Head of caudate nucleus (tissue), 42 donors: ENCODE results near the gene USO1.
"Not testable (repeated sequence)": the region's sequence is repeated elsewhere in the genome, so short reads cannot be mapped to it uniquely, and the experiment has no call there.

Experiments
- DNase-seq, 42 donors: peaks; one replicate each; pipeline versions ENCODE4 v3.0.0 to v3.0.0-alpha.2; 2020 to 2021; ENCODE audit warnings: mixed read lengths in 7 of 42
- intact Hi-C: fragments of 100-400 bp; cut with DNase I; formaldehyde crosslinking; loops from one replicate; pipeline ENCODE4 v1.15.0; 2022

The USO1 gene

GRCh38 chr4:75821216-75821615 is 96.8 kb downstream of the USO1 start:
- no peak for DNase-seq
- intact Hi-C loops: no loop called here

GRCh38 chr4:75821966-75822365 is 97.6 kb downstream of the USO1 start:
- DNase-seq: no peak
- intact Hi-C loops: no loop called here

GRCh38 chr4:75822416-75822815 is 98.0 kb downstream of the USO1 start:
- intact Hi-C loops: no loop called here
- DNase-seq: no peak

GRCh38 chr4:75823812-75824211 is 99.4 kb downstream of the USO1 start:
- no peak for DNase-seq
- intact Hi-C loops: no loop called here

GRCh38 chr4:75830906-75831305 is 106.5 kb downstream of the USO1 start:
- DNase-seq: no peak
- intact Hi-C loops: no loop called here

- intact Hi-C loops: no loop called here
- peak in 6 of 42 donors; percentile 8 to 43 (median 20) for DNase-seq
Observed at GRCh38 chr4:75831856-75832405, 107.6 kb downstream of the USO1 start.

- intact Hi-C loops: no loop called here
- no peak for DNase-seq
Observed at GRCh38 chr4:75834095-75834771, 109.9 kb downstream of the USO1 start.

- no peak for DNase-seq
- intact Hi-C loops: no loop called here
Observed at GRCh38 chr4:75834772-75835154, 110.4 kb downstream of the USO1 start.

GRCh38 chr4:75841641-75842520 is 117.5 kb downstream of the USO1 start:
- intact Hi-C loops: no loop called here
- no peak for DNase-seq

GRCh38 chr4:75843596-75843995 is 119.2 kb downstream of the USO1 start:
- no peak for DNase-seq
- intact Hi-C loops: no loop called here

GRCh38 chr4:75844151-75844662 is 119.8 kb downstream of the USO1 start:
- intact Hi-C loops: no loop called here
- DNase-seq: no peak

GRCh38 chr4:75845992-75846391 is 121.6 kb downstream of the USO1 start:
- DNase-seq: no peak
- intact Hi-C loops: no loop called here

GRCh38 chr4:75848171-75848760 is 123.9 kb downstream of the USO1 start:
- intact Hi-C loops: not testable (repeated sequence)
- DNase-seq: peak in 21 of 42 donors; percentile 5 to 56 (median 22)

- intact Hi-C loops: no loop called here
- DNase-seq: no peak
Observed at GRCh38 chr4:75848891-75849290, 124.5 kb downstream of the USO1 start.

GRCh38 chr4:75849461-75849860 is 125.1 kb downstream of the USO1 start:
- intact Hi-C loops: no loop called here
- DNase-seq: peak in 5 of 42 donors; percentile 5 to 47 (median 14)

GRCh38 chr4:75858721-75859120 is 134.3 kb downstream of the USO1 start:
- intact Hi-C loops: no loop called here
- DNase-seq: no peak

- intact Hi-C loops: no loop called here
- no peak for DNase-seq
Observed at GRCh38 chr4:75860606-75861005, 136.2 kb downstream of the USO1 start.
